KG1 (cell line): ENCODE data around the gene RBMS3.

Experiments
- DNase-seq: peaks from one replicate; lab custom pipeline; 2025; lab: John Stamatoyannopoulos, UW

The RBMS3 gene

DNA sequence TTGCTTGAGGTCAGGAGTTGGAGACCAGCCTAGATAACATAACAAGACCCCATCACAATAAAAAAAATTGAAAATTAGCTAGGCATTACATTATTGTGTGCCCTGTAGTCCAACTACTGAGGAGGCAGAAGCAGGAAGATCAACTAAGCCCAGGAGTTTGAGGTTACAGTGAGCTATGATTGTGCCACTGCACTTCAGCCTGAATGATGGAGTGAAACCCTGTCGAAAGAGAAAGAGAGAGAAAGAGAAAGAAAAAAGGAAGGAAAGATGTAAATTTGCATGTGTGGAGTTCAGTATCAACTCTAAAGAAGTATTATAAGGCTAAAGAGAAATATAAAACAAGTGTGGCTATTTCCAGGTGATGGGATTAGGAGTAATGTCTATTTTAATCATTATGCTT is 661.4 kb downstream of the RBMS3 start:
- DNase-seq: no peak

DNA sequence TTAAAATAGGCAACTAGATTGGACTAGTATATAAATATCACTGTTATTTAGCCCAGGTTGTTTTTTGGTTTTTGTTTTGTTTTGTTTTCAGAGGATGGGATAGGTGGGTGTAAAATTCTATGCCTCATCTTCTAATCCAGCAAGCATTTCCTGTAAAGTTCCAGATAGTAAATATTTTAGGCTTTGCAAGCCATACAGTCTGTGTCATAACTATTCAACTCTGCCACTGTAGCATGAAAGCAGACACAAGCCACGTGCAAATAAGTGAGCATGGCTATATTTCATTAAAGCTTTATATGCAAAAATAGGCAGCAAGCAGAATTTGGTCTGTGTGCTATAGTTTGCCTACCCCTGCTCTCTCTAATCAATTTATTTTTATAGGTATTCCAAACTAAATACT is 668.3 kb downstream of the RBMS3 start:
- DNase-seq: no peak

GRCh38 chr3:29949940-29950616 is 669.2 kb downstream of the RBMS3 start:
- no peak for DNase-seq

DNA sequence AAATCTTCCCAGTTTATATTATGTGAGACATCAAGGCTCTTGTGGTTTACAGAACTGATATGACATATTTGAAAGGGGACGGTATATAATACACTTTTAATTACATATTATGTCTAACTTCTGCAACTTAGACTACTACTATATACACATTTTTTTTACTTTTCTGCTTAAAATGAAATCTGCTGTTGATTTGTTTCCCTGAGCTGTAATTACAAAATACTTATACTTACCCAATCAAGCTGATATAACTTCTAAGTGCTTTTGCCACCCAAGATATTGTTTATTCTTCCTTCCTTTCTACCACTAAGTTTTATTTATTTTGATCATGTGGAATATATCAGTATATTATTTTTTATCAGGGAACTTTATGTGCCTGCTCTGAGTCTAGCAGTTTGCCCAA is 671.6 kb downstream of the RBMS3 start:
- no peak for DNase-seq

GRCh38 chr3:29955413-29955812 is 674.5 kb downstream of the RBMS3 start:
- DNase-seq: no peak

- DNase-seq: no peak
Observed at GRCh38 chr3:29958816-29959215, 677.9 kb downstream of the RBMS3 start.

DNA sequence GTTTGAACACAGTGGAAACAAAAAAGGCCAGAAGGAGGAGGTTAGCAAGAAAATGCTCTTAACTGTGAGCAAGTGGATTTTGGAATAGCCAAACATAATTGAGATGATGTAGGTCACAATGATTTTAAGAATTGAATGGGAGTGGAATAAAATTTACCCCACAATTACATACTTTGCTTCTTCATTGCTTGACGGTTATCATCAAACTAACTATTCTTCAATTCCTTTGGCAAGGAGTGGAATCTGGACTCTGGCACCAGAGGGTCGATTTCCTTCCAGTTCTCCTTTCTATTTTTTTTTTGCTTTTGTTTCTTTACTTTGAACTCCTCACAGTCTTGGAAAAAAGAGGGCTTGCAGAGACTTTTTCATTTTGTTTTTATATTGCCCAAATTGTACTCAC is 691.0 kb downstream of the RBMS3 start:
- DNase-seq: no peak

- no peak for DNase-seq
Observed at GRCh38 chr3:29972320-29972993, 691.6 kb downstream of the RBMS3 start.

DNA sequence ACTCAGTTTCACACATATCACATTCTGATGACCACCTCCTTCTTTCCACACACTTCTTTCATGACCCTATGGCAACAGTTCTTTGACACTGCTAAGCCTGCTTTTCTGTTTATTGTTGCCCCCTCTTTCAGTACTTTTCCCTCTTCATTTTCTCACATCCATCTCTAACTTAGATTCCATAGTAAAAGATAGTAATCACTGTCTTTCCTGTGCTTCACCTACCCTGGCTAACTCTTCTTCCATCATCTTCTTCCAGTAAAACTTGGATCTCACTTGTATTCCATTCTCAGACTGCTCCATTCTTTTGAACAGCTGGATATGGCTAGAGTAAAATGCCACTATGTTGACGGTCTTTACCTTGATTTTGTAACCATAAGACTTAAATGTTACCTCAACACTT is 692.9 kb downstream of the RBMS3 start:
- DNase-seq: no peak

- DNase-seq: no peak
Observed at GRCh38 chr3:29976871-29977270, 696.0 kb downstream of the RBMS3 start.

DNA sequence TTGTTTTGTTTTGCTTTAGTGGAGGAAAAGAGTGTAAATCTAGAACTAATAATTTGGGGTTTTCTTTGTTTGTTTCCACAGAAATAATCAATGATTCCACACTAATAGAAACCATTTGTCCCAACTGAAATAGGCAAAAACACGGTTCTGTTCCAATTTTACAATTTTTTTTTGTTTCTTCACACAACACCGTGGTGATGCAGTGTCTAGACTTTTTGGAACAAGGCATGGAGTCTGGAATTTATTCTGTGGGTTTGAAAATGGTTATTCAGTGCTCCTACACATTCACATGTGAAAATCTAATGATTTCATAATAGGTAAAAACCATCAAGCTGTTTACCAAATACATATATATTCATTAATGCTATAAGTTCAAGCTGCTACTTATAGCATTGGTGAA is 696.5 kb downstream of the RBMS3 start:
- DNase-seq: no peak

DNA sequence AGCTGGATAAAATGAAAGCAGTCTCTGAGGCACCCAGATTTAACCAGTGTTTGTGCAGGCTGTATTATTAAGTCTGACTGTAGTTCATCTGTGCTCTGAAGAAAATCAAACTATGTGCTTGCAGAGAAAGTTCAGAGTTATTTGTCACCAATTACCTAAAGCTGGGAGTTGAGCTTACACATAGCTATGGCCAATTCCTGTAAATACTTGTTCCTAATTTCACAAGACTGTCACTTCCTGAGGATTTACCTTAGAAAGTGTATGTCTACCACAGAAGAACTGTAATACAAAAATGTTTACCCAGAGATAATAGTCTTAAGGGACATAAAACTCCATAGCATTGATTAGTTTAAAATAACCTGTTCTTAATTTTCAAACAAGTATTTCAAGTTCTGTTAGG is 697.2 kb downstream of the RBMS3 start:
- no peak for DNase-seq

- no peak for DNase-seq
Observed at GRCh38 chr3:29991198-29991597, 710.3 kb downstream of the RBMS3 start.

DNA sequence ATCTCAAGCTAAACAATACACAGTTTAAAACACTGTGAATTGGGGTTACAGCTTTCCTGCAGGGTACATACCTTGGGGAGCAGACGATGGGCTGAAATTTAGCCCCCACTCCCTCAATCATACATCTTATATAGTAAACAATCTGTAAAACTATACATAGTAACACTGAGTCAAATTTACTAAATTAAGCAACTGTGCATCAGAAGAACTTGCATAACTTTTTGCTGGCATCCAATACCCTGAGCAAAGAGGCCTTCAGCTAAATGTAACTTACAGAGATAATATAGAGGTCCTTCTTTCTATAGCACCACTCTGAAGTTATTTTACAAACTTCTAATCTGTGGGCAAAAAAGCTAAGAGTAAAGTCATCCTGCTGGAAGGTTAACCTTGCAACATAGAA is 721.9 kb downstream of the RBMS3 start:
- DNase-seq: no peak

GRCh38 chr3:30003741-30004140 is 722.9 kb downstream of the RBMS3 start:
- no peak for DNase-seq

GRCh38 chr3:30004481-30004880 is 723.6 kb downstream of the RBMS3 start:
- DNase-seq: no peak

DNA sequence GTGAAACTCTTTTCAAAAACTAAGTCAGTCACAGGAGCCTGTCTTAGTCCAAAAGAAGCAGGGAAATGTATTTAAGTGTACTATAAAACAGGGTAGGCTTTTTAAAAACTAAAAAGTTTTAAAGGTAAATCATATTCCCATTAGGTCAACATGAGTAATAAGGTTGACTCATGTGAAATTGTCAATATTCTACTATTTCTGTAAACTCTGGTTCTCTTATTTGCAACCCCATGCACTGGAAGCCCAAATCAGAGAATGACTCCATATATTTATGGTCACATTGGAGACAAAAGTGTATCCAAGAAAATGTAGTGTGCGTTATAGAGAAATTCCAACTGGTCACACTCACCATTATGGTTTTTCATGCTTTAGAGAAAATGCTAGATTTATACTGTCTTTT is 725.2 kb downstream of the RBMS3 start:
- no peak for DNase-seq

DNA sequence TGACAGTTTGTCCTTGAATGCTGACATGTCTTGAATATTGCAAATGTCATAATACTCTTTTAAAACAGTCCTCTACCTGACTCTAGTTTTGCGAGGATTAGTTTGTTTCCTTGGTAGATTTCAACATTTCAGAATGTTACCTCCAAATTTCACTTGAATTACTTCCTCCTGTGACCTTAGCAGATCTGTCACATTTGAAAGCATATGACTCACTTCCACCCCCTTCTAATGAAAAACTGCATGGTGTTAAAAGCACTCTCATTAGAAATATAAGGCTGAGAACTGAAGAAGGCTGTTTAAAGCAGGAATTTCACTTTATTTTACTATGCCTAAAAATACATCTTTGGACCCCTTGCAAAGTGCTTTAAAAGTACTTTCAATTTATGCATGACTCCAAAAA is 726.8 kb downstream of the RBMS3 start:
- DNase-seq: no peak

DNA sequence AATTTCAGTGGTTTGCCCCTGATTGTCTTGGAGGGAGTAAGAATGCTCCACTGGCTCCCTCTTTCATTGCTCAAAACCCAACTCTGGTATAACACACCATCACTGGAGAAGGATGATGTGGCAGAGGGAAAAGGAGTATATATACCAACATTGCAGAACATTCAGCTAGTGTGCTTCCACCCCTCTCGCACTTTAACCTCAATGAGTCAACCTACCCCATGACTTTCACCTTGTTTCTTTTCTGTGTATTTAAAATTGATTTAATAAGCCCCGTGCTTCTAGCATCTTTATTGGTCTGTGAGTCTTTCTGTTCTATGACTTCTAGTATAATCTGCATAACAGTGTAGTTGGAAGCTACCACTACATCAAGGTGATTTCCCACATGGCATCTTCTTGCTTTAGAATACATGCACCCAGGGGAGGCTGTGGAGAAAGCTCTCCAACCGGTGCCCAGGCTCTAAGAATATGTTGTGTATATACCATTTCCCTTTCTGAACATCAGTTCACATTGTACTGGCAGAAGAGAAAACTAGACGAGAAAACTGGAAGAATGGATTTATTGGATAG is 730.4 kb downstream of the RBMS3 start:
- no peak for DNase-seq

GRCh38 chr3:30012941-30013543 is 732.2 kb downstream of the RBMS3 start:
- DNase-seq: peak; percentile 18

GRCh38 chr3:30017901-30018300 is 737.0 kb downstream of the RBMS3 start:
- DNase-seq: no peak

DNA sequence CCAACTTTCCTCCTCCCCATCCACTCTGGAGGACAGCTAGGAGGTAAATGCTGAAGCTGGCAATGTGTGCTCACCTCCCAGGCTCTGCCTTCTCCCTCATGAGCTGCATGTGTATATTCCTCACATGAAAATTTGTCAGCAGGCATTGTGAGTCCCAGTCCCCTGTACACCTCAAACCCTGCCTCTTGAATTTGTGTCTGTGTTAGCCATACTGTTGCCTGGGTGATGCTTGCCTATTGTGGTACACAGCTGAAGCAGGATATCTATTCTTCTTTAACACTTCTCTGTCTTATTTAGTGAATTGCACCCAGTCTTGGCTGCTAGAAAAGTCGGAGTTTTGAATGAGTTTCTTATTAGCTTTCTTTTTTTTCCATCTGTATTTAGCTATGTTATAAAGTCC is 739.5 kb downstream of the RBMS3 start:
- no peak for DNase-seq

DNA sequence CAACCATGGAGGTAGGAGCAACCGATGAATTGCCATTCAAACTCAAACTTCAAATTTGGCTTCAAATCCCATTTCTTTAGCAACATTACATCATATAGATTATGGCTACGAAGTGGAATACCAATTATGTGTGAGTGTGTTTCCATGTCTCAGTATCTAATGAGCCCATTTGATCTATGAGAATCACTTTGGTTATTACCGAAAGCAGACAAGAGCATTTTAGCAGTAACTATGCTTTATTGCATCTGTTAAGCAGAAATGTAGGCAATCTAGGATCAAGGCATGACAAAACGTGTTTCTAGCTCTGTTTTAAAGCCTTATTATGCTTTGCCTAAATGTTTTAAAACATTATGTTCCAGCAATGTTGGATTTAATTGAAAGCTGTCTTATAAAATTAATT is 743.6 kb downstream of the RBMS3 start:
- no peak for DNase-seq
